Measurements from ENCODE around the gene PRKAG2. TPM values are rescaled to one million over a fixed set of nuclear protein-coding genes. Genes with fewer than 3 reads are reported as not detected.

Gene PRKAG2
- polyA plus RNA-seq, 1 of the 3 experiments (the other 2 are of a cell fraction) = 51.6 TPM

DNA sequence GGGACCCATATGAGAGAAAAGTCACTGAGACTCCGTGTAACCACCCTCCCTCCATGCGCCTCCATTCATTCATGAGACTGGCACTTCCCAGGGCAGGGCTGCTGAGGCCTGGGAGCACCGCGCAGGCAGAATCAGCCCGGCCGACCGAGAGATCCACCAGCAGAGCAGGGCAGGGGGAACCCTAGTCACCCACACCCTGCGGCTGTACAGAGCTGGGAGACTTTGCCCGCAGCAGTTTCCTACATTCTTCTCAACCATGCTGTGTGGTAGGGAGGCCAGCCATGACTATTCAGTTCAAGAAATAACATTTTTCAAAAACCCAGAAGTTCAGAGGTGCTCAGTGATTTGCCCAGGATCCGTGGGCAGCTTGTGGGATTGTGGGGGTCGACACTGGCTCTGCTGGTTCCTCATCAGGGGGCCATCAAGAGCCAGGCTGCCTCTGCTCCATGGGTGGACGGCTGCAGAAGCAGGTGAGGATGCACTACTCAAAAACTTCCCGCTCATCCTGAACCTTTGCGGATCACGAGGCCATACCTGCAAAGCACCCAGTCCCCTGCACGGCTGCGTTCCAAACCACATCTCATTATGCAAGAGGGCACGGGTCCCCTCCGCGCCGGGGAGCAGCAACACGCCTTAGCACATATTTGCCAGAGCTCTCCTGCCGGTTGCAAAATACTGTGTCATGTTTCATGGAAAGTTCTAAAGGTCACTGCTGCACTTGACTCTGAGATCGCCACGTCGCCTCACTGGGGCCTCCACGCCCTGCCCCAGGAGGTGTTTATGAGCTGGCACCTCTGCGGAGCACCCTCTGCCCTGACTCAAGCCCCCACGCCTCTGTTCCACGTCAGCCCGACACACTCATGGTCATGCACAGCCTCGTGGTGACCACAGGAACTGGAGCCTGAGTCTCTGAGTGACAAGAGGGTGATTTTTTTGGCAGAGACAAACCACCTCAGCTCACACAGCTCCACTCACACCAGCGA is 132.0 kb downstream of the PRKAG2 start (continued):
- TF ChIP-seq, protein P1, sequence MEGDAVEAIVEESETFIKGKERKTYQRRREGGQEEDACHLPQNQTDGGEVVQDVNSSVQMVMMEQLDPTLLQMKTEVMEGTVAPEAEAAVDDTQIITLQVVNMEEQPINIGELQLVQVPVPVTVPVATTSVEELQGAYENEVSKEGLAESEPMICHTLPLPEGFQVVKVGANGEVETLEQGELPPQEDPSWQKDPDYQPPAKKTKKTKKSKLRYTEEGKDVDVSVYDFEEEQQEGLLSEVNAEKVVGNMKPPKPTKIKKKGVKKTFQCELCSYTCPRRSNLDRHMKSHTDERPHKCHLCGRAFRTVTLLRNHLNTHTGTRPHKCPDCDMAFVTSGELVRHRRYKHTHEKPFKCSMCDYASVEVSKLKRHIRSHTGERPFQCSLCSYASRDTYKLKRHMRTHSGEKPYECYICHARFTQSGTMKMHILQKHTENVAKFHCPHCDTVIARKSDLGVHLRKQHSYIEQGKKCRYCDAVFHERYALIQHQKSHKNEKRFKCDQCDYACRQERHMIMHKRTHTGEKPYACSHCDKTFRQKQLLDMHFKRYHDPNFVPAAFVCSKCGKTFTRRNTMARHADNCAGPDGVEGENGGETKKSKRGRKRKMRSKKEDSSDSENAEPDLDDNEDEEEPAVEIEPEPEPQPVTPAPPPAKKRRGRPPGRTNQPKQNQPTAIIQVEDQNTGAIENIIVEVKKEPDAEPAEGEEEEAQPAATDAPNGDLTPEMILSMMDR (IDR thresholded peaks at IDR 0.05) = peak; percentile 55
- TF ChIP-seq, protein P2, sequence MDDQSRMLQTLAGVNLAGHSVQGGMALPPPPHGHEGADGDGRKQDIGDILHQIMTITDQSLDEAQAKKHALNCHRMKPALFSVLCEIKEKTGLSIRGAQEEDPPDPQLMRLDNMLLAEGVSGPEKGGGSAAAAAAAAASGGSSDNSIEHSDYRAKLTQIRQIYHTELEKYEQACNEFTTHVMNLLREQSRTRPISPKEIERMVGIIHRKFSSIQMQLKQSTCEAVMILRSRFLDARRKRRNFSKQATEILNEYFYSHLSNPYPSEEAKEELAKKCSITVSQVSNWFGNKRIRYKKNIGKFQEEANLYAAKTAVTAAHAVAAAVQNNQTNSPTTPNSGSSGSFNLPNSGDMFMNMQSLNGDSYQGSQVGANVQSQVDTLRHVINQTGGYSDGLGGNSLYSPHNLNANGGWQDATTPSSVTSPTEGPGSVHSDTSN (IDR thresholded peaks at IDR 0.05) = peak; percentile 72
- TF ChIP-seq RFX5 (IDR thresholded peaks at IDR 0.05; ENCODE audit: low read length) = no peak
- TF ChIP-seq, protein P3, sequence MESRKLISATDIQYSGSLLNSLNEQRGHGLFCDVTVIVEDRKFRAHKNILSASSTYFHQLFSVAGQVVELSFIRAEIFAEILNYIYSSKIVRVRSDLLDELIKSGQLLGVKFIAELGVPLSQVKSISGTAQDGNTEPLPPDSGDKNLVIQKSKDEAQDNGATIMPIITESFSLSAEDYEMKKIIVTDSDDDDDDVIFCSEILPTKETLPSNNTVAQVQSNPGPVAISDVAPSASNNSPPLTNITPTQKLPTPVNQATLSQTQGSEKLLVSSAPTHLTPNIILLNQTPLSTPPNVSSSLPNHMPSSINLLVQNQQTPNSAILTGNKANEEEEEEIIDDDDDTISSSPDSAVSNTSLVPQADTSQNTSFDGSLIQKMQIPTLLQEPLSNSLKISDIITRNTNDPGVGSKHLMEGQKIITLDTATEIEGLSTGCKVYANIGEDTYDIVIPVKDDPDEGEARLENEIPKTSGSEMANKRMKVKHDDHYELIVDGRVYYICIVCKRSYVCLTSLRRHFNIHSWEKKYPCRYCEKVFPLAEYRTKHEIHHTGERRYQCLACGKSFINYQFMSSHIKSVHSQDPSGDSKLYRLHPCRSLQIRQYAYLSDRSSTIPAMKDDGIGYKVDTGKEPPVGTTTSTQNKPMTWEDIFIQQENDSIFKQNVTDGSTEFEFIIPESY (IDR thresholded peaks at IDR 0.05; ENCODE audit: borderline replicate concordance, low read depth) = no peak
- TF ChIP-seq, protein P4, sequence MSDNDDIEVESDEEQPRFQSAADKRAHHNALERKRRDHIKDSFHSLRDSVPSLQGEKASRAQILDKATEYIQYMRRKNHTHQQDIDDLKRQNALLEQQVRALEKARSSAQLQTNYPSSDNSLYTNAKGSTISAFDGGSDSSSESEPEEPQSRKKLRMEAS (IDR thresholded peaks at IDR 0.05; ENCODE audit: low read depth) = no peak
- TF ChIP-seq, protein P5, sequence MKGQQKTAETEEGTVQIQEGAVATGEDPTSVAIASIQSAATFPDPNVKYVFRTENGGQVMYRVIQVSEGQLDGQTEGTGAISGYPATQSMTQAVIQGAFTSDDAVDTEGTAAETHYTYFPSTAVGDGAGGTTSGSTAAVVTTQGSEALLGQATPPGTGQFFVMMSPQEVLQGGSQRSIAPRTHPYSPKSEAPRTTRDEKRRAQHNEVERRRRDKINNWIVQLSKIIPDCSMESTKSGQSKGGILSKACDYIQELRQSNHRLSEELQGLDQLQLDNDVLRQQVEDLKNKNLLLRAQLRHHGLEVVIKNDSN (IDR thresholded peaks at IDR 0.05; ENCODE audit: borderline replicate concordance, low read depth) = no peak
- no peak for TF ChIP-seq NRF1 (IDR thresholded peaks at IDR 0.05; ENCODE audit: low read depth, low read length)
- TF ChIP-seq SIN3A (IDR thresholded peaks at IDR 0.05; ENCODE audit: borderline replicate concordance, low read depth, low read length) = no peak

DNA sequence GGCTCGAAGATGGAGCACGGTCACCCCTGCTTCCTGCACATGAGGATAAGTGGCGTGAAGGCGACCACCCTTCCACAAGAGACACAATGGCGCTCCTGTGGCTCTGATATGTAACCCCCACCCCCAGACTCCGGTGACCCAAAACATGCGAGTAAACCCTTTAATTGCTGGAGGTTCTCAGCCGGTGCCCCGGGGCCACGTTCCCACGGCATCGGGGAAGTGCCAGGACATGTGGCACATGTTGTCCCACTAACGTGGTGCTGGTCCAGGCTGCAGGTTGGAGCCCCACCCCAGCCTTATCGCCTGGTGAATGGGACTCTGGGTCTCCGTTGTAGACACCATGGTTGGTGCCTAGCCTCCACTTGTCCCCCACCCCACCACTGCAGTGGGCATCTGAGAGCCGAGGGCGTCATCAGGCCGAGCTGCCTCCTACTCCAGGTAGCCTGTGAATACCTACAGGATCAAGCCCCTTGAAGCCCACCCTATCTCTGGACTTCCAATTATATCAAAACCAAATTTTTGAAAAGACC is 132.8 kb downstream of the PRKAG2 start:
- POLR2A ChIA-PET = no interaction called here
- Histone ChIP-seq H3K4me2 (no peak overlapping the region), H2AFZ (ENCODE audit: low read depth) (no peak overlapping the region), H3K4me1 (ENCODE audit: control insufficient read depth in 1 of 2, insufficient read depth in 2 of 2, low read depth in 1 of 2, low read length in 1 of 2) (peaks cover 0 to 3% of the 10 kb centered on the region in 2 experiments; a peak in 1 of 4 replicates), H3F3A (replicated peaks; ENCODE audit: insufficient read depth) (no peaks in the 10 kb centered on the region), H3K36me3 (replicated peaks in 1 of 2; ENCODE audit: control insufficient read depth in 1 of 2, insufficient read depth in 2 of 2, low read length in 1 of 2) (no peaks in the 10 kb centered on the region), H3K9ac (no peak overlapping the region), H3K27ac (ENCODE audit: low read depth in 2 of 2, low read length in 1 of 2) (no peak overlapping the region), H3K27me3 (ENCODE audit: insufficient read depth) (no peaks in the 10 kb centered on the region), H4K20me1 (ENCODE audit: insufficient read depth) (no peaks in the 10 kb centered on the region), H3K9me3 (no peaks in the 10 kb centered on the region), H3K4me3 (ENCODE audit: low read depth in 2 of 2, low read length in 1 of 2) (no peak overlapping the region), H3K9me2 (no peaks in the 10 kb centered on the region), H3K79me2 (ENCODE audit: insufficient read depth) (no peaks in the 10 kb centered on the region)
- CTCF ChIA-PET = interaction anchor here (1.1 to 10.8 kb wide), 4 partner anchors 8 to 38 kb away, joined by 4 to 100 read pairs (median 8); no protein-coding TSS in a partner anchor
- TF ChIP-seq, protein P4 (IDR thresholded peaks at IDR 0.05; ENCODE audit: low read depth) = no peak
- TF ChIP-seq GATA2 (CRISPR knock-in tag; IDR thresholded peaks at IDR 0.05) (no peak), JUND (IDR thresholded peaks at IDR 0.05) (no peak), NFIC (IDR thresholded peaks at IDR 0.05; ENCODE audit: borderline replicate concordance) (no peak), SIN3A (IDR thresholded peaks at IDR 0.05; ENCODE audit: borderline replicate concordance, low read depth, low read length) (no peak), CHD2 (IDR thresholded peaks at IDR 0.05; ENCODE audit: low read length, partially characterized antibody) (no peak), GABPA (IDR thresholded peaks at IDR 0.05; ENCODE audit: low read depth) (no peak), RCOR1 (IDR thresholded peaks at IDR 0.05; ENCODE audit: low read length) (no peak), FOXJ3 (CRISPR knock-in tag; IDR thresholded peaks at IDR 0.05) (no peak)
- TF ChIP-seq, protein P6, sequence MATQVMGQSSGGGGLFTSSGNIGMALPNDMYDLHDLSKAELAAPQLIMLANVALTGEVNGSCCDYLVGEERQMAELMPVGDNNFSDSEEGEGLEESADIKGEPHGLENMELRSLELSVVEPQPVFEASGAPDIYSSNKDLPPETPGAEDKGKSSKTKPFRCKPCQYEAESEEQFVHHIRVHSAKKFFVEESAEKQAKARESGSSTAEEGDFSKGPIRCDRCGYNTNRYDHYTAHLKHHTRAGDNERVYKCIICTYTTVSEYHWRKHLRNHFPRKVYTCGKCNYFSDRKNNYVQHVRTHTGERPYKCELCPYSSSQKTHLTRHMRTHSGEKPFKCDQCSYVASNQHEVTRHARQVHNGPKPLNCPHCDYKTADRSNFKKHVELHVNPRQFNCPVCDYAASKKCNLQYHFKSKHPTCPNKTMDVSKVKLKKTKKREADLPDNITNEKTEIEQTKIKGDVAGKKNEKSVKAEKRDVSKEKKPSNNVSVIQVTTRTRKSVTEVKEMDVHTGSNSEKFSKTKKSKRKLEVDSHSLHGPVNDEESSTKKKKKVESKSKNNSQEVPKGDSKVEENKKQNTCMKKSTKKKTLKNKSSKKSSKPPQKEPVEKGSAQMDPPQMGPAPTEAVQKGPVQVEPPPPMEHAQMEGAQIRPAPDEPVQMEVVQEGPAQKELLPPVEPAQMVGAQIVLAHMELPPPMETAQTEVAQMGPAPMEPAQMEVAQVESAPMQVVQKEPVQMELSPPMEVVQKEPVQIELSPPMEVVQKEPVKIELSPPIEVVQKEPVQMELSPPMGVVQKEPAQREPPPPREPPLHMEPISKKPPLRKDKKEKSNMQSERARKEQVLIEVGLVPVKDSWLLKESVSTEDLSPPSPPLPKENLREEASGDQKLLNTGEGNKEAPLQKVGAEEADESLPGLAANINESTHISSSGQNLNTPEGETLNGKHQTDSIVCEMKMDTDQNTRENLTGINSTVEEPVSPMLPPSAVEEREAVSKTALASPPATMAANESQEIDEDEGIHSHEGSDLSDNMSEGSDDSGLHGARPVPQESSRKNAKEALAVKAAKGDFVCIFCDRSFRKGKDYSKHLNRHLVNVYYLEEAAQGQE (IDR thresholded peaks at IDR 0.05; ENCODE audit: low read depth, low read length) = no peak
- TF ChIP-seq, protein P7, sequence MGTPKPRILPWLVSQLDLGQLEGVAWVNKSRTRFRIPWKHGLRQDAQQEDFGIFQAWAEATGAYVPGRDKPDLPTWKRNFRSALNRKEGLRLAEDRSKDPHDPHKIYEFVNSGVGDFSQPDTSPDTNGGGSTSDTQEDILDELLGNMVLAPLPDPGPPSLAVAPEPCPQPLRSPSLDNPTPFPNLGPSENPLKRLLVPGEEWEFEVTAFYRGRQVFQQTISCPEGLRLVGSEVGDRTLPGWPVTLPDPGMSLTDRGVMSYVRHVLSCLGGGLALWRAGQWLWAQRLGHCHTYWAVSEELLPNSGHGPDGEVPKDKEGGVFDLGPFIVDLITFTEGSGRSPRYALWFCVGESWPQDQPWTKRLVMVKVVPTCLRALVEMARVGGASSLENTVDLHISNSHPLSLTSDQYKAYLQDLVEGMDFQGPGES (IDR thresholded peaks at IDR 0.05; ENCODE audit: low read depth, low read length) = no peak
- WGBS (ENCODE audit: low lambda C conversion rate) = 94% methylated on average over 12 of the region's 18 CpGs
- no peak for DNase-seq
